ENCODE measurements around the gene NIM1K.

DNA sequence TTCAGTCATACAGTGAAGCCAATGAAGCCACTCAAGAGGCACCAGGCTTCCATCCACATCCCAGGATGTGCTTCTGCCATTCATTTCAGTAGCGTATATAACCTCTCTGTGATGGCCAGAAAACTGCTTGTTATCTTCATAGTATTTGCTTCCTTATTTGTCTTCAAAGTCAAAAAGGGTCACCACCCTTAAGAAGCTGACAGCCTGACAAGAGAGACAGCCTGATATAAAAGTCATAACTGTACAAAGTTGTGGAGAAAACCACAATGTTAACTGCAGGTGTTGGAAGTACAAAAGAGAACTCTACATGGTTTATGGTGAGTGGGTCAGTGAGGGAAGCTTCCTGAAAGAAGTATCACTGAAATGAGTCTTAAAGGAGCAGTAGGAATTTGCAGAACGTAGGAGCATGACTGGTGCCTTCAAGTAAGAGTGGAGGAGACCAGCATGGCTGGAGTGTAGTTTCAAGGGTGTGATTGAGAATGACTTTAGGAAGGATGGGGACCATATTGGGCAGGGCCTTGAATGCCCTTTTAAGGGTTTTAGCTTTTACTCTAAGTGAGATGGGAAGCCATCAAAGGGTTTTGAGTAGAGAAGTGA lies 33.7 kb downstream of the NIM1K start:
- TF ChIP-seq CSDC2 (CRISPR knock-in tag; IDR thresholded peaks at IDR 0.05) (no peak), ZFP3 (CRISPR knock-in tag; IDR thresholded peaks at IDR 0.05) (no peak), PPARA (CRISPR knock-in tag; IDR thresholded peaks at IDR 0.05; ENCODE audit: borderline replicate concordance) (no peak), BACH2 (CRISPR knock-in tag; IDR thresholded peaks at IDR 0.05; ENCODE audit: borderline replicate concordance) (no peak), ISL1 (CRISPR knock-in tag; IDR thresholded peaks at IDR 0.05) (no peak), ZC3H10 (CRISPR knock-in tag; IDR thresholded peaks at IDR 0.05) (no peak), ZNF8 (CRISPR knock-in tag; IDR thresholded peaks at IDR 0.05) (no peak), ZNF565 (CRISPR knock-in tag; conservative IDR thresholded peaks at IDR 0.05; ENCODE audit: low read depth) (no peak), ESRRG (CRISPR knock-in tag; IDR thresholded peaks at IDR 0.05) (no peak), SNAI2 (CRISPR knock-in tag; IDR thresholded peaks at IDR 0.05) (no peak)
- TF ChIP-seq, protein P1, sequence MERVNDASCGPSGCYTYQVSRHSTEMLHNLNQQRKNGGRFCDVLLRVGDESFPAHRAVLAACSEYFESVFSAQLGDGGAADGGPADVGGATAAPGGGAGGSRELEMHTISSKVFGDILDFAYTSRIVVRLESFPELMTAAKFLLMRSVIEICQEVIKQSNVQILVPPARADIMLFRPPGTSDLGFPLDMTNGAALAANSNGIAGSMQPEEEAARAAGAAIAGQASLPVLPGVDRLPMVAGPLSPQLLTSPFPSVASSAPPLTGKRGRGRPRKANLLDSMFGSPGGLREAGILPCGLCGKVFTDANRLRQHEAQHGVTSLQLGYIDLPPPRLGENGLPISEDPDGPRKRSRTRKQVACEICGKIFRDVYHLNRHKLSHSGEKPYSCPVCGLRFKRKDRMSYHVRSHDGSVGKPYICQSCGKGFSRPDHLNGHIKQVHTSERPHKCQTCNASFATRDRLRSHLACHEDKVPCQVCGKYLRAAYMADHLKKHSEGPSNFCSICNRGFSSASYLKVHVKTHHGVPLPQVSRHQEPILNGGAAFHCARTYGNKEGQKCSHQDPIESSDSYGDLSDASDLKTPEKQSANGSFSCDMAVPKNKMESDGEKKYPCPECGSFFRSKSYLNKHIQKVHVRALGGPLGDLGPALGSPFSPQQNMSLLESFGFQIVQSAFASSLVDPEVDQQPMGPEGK (CRISPR knock-in tag; IDR thresholded peaks at IDR 0.05; ENCODE audit: borderline replicate concordance), result no peak
- TF ChIP-seq, protein P2, sequence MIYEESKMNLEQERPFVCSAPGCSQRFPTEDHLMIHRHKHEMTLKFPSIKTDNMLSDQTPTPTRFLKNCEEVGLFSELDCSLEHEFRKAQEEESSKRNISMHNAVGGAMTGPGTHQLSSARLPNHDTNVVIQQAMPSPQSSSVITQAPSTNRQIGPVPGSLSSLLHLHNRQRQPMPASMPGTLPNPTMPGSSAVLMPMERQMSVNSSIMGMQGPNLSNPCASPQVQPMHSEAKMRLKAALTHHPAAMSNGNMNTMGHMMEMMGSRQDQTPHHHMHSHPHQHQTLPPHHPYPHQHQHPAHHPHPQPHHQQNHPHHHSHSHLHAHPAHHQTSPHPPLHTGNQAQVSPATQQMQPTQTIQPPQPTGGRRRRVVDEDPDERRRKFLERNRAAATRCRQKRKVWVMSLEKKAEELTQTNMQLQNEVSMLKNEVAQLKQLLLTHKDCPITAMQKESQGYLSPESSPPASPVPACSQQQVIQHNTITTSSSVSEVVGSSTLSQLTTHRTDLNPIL (CRISPR knock-in tag; IDR thresholded peaks at IDR 0.05; ENCODE audit: low read depth), result no peak
- TF ChIP-seq, protein P3, sequence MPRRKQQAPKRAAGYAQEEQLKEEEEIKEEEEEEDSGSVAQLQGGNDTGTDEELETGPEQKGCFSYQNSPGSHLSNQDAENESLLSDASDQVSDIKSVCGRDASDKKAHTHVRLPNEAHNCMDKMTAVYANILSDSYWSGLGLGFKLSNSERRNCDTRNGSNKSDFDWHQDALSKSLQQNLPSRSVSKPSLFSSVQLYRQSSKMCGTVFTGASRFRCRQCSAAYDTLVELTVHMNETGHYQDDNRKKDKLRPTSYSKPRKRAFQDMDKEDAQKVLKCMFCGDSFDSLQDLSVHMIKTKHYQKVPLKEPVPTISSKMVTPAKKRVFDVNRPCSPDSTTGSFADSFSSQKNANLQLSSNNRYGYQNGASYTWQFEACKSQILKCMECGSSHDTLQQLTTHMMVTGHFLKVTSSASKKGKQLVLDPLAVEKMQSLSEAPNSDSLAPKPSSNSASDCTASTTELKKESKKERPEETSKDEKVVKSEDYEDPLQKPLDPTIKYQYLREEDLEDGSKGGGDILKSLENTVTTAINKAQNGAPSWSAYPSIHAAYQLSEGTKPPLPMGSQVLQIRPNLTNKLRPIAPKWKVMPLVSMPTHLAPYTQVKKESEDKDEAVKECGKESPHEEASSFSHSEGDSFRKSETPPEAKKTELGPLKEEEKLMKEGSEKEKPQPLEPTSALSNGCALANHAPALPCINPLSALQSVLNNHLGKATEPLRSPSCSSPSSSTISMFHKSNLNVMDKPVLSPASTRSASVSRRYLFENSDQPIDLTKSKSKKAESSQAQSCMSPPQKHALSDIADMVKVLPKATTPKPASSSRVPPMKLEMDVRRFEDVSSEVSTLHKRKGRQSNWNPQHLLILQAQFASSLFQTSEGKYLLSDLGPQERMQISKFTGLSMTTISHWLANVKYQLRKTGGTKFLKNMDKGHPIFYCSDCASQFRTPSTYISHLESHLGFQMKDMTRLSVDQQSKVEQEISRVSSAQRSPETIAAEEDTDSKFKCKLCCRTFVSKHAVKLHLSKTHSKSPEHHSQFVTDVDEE (CRISPR knock-in tag; IDR thresholded peaks at IDR 0.05), result no peak
- TF ChIP-seq, protein P4, sequence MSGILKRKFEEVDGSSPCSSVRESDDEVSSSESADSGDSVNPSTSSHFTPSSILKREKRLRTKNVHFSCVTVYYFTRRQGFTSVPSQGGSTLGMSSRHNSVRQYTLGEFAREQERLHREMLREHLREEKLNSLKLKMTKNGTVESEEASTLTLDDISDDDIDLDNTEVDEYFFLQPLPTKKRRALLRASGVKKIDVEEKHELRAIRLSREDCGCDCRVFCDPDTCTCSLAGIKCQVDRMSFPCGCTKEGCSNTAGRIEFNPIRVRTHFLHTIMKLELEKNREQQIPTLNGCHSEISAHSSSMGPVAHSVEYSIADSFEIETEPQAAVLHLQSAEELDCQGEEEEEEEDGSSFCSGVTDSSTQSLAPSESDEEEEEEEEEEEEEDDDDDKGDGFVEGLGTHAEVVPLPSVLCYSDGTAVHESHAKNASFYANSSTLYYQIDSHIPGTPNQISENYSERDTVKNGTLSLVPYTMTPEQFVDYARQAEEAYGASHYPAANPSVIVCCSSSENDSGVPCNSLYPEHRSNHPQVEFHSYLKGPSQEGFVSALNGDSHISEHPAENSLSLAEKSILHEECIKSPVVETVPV (CRISPR knock-in tag; IDR thresholded peaks at IDR 0.05), result no peak
